CD4-positive, alpha-beta memory T cell (primary cell): Measurements from ENCODE around the gene SLC35A5. TPM values are rescaled to one million over a fixed set of nuclear protein-coding genes. Genes with fewer than 3 reads are reported as not detected.

Experiments used
- CTCF ChIA-PET: fragments of 350-600 bp; sonication (Branson Sonifier 250); formaldehyde crosslinking; loops from one replicate; lab custom pipeline; 2021; ENCODE audit warnings: inconsistent platforms; ENCODE audit not compliant: partially characterized antibody; lab: Charles Lee
- POLR2A ChIA-PET: fragments of 350-600 bp; sonication (Branson Sonifier 250); formaldehyde crosslinking; loops from one replicate; lab custom pipeline; 2021; ENCODE audit not compliant: partially characterized antibody; lab: Charles Lee
- DNase-seq, 5 donors: peaks; one replicate each; pipeline versions ENCODE4 v3.0.0 to v3.0.0-alpha.2; 2020 to 2022; ENCODE audit warnings: mixed read lengths in 1 of 5
- H3K27ac ChIP-seq: one replicate; pipeline ENCODE4 v1.7.0; 2013; ENCODE audit warnings: low read depth, low read length
- H3K27me3 ChIP-seq: 2 replicates; pipeline ENCODE4 v1.7.0; 2013; ENCODE audit warnings: mild to moderate bottlenecking, low read length, moderate library complexity; ENCODE audit not compliant: insufficient read depth
- H3K36me3 ChIP-seq: 2 replicates; pipeline ENCODE4 v1.7.0; 2013; ENCODE audit warnings: mild to moderate bottlenecking, low read length, moderate library complexity; ENCODE audit not compliant: insufficient read depth
- H3K4me1 ChIP-seq: 2 replicates; pipeline ENCODE4 v1.7.0; 2013; ENCODE audit warnings: mild to moderate bottlenecking, low read length, moderate library complexity; ENCODE audit not compliant: insufficient read depth
- H3K4me3 ChIP-seq, 2 donors: one replicate each; pipeline ENCODE4 v1.7.0; 2013; ENCODE audit warnings: low read length in 2 of 2, mild to moderate bottlenecking in 1 of 2
- H3K9me3 ChIP-seq, 2 donors: one replicate each; pipeline ENCODE4 v1.7.0; 2013; ENCODE audit warnings: low read length in 2 of 2, control low read depth in 1 of 2; ENCODE audit not compliant: control insufficient read depth in 1 of 2
- H3K27ac Mint-ChIP-seq, 7 donors: one replicate each; pipeline ENCODE4 v1.8.0; 2020 to 2021; ENCODE audit warnings: mixed read lengths in 7 of 7, mild to moderate bottlenecking in 6 of 7, inconsistent platforms in 3 of 7, moderate library complexity in 3 of 7
- H3K27me3 Mint-ChIP-seq, 2 donors: one replicate each; pipeline ENCODE4 v1.8.0; 2020 to 2021; ENCODE audit warnings: mixed read lengths in 2 of 2
- H3K36me3 Mint-ChIP-seq, 2 donors: one replicate each; pipeline ENCODE4 v1.8.0; 2020 to 2021; ENCODE audit warnings: mixed read lengths in 2 of 2, inconsistent platforms in 1 of 2, mild to moderate bottlenecking in 1 of 2
- H3K4me1 Mint-ChIP-seq, 4 donors: one replicate each; pipeline ENCODE4 v1.8.0; 2020 to 2021; ENCODE audit warnings: mixed read lengths in 4 of 4, mild to moderate bottlenecking in 1 of 4
- H3K4me3 Mint-ChIP-seq, 8 donors: one replicate each; pipeline ENCODE4 v1.8.0; 2020 to 2021; ENCODE audit warnings: mixed read lengths in 8 of 8, mild to moderate bottlenecking in 7 of 8, moderate library complexity in 6 of 8, inconsistent platforms in 3 of 8
- H3K9me3 Mint-ChIP-seq, 8 donors: one replicate each; pipeline ENCODE4 v1.8.0; 2020 to 2021; ENCODE audit warnings: mixed read lengths in 8 of 8, mild to moderate bottlenecking in 5 of 8, inconsistent platforms in 3 of 8, moderate library complexity in 1 of 8
- intact Hi-C: fragments of 100-400 bp; cut with micrococcal nuclease; formaldehyde crosslinking; loops from one replicate; pipeline ENCODE4 v1.15.1; 2023
- polyA plus RNA-seq, 2 donors: library from polyadenylated mRNA; unstranded; fragments of 300-500 nt; fragmentation: Illumina TruSeq; gene quantifications; one replicate each; pipeline ENCODE4 v1.2.3, GENCODE V29; 2021
- total RNA-seq, 2 experiments: library from RNA; stranded (reverse); gene quantifications; one replicate each; pipeline ENCODE4 v1.2.3, GENCODE V29; 2021

SLC35A5 gene
- total and polyA plus RNA-seq, 4 experiments from 2014 or later = 13.9 to 26.6 (median 25.2) TPM

- Histone ChIP-seq H3K4me3 (no peak overlapping the region), H3K27me3 (no peaks in the 10 kb centered on the region), H3K36me3 (peaks cover 22% of the 10 kb centered on the region), H3K4me1 (no peaks in the 10 kb centered on the region), H3K9me3 (no peaks in the 10 kb centered on the region), H3K27ac (no peak overlapping the region)
- Mint-ChIP-seq H3K9me3 (no peaks in the 10 kb centered on the region), H3K27me3 (no peaks in the 10 kb centered on the region), H3K27ac (no peak overlapping the region), H3K4me1 (peaks cover 2 to 5% (median 4%) of the 10 kb centered on the region in 4 donors), H3K36me3 (peaks cover 63 to 79% of the 10 kb centered on the region in 2 donors), H3K4me3 (no peak overlapping the region)
- ChIA-PET POLR2A (no interaction called here), CTCF (interaction anchor here (1.1 kb wide), 2 partner anchors 37 to 394 kb away, joined by 3 read pairs; no protein-coding TSS in a partner anchor)
- intact Hi-C loops = no loop called here
- DNase-seq = no peak
These were observed 23.9 kb downstream of the SLC35A5 start for GRCh38 chr3:112585782-112586181.

GRCh38 chr3:112587336-112587735 lies 25.5 kb downstream of the SLC35A5 start:
- DNase-seq = no peak
- peaks cover 19% of the 10 kb centered on the region for H3K36me3 ChIP-seq
- ChIA-PET CTCF (no interaction called here), POLR2A (no interaction called here)
- peaks cover 2 to 5% (median 4%) of the 10 kb centered on the region in 4 donors for H3K4me1 Mint-ChIP-seq
- no peak overlapping the region for H3K27ac ChIP-seq
- no peak overlapping the region for H3K4me3 ChIP-seq
- no peaks in the 10 kb centered on the region for H3K4me1 ChIP-seq
- no peak overlapping the region for H3K27ac Mint-ChIP-seq
- no peaks in the 10 kb centered on the region for H3K9me3 ChIP-seq
- peaks cover 74 to 79% of the 10 kb centered on the region in 2 donors for H3K36me3 Mint-ChIP-seq
- intact Hi-C loops = no loop called here
- no peaks in the 10 kb centered on the region for H3K27me3 ChIP-seq
- no peaks in the 10 kb centered on the region for H3K27me3 Mint-ChIP-seq
- H3K9me3 Mint-ChIP-seq = peaks cover 0 to 2% (median under 1%) of the 10 kb centered on the region in 8 donors
- no peak overlapping the region for H3K4me3 Mint-ChIP-seq

GRCh38 chr3:112593258-112593657 lies 31.4 kb downstream of the SLC35A5 start:
- H3K4me1 Mint-ChIP-seq = peaks cover 0 to 6% (median 0%) of the 10 kb centered on the region in 4 donors
- ChIA-PET CTCF (no interaction called here), POLR2A (no interaction called here)
- Histone ChIP-seq H3K4me1 (no peaks in the 10 kb centered on the region), H3K9me3 (no peaks in the 10 kb centered on the region), H3K27ac (no peak overlapping the region), H3K36me3 (no peaks in the 10 kb centered on the region), H3K4me3 (no peak overlapping the region), H3K27me3 (no peaks in the 10 kb centered on the region)
- no peak overlapping the region for H3K4me3 Mint-ChIP-seq
- no peak for DNase-seq
- peaks cover 48 to 70% of the 10 kb centered on the region in 2 donors for H3K36me3 Mint-ChIP-seq
- H3K27ac Mint-ChIP-seq = no peak overlapping the region
- H3K27me3 Mint-ChIP-seq = no peaks in the 10 kb centered on the region
- peaks cover 0 to 8% (median 3%) of the 10 kb centered on the region in 8 donors for H3K9me3 Mint-ChIP-seq
- intact Hi-C loops = no loop called here

- peaks cover 0 to 8% (median 3%) of the 10 kb centered on the region in 8 donors for H3K9me3 Mint-ChIP-seq
These were observed 33.0 kb downstream of the SLC35A5 start for GRCh38 chr3:112594856-112595255.

GRCh38 chr3:112597945-112598344 lies 36.1 kb downstream of the SLC35A5 start:
- Histone ChIP-seq H3K4me1 (no peaks in the 10 kb centered on the region), H3K27ac (no peak overlapping the region), H3K27me3 (no peaks in the 10 kb centered on the region), H3K4me3 (no peak overlapping the region), H3K9me3 (no peaks in the 10 kb centered on the region), H3K36me3 (no peaks in the 10 kb centered on the region)
- no peak for DNase-seq
- Mint-ChIP-seq H3K27me3 (no peaks in the 10 kb centered on the region), H3K9me3 (peaks cover 0 to under 1% (median 0%) of the 10 kb centered on the region in 8 donors), H3K27ac (no peak overlapping the region), H3K4me3 (no peak overlapping the region), H3K4me1 (no peaks in the 10 kb centered on the region), H3K36me3 (peaks cover 14 to 30% of the 10 kb centered on the region in 2 donors)
- ChIA-PET CTCF (interaction anchor here (0.6 kb wide), 1 partner anchor 105 kb away, joined by 3 read pairs; no protein-coding TSS in a partner anchor), POLR2A (no interaction called here)
- intact Hi-C loops = no loop called here

More at GRCh38 chr3:112594856-112595255, 33.0 kb downstream of the SLC35A5 start:
- no peaks in the 10 kb centered on the region for H3K27me3 ChIP-seq
- no peaks in the 10 kb centered on the region for H3K4me1 ChIP-seq
- no peak overlapping the region for H3K27ac ChIP-seq
- H3K36me3 ChIP-seq = no peaks in the 10 kb centered on the region
- intact Hi-C loops = no loop called here
- ChIA-PET POLR2A (no interaction called here), CTCF (interaction anchor here (1.0 kb wide), 1 partner anchor 11 kb away, joined by 3 read pairs; no protein-coding TSS in a partner anchor)
- H3K27me3 Mint-ChIP-seq = no peaks in the 10 kb centered on the region
- no peaks in the 10 kb centered on the region for H3K9me3 ChIP-seq
- H3K36me3 Mint-ChIP-seq = peaks cover 36 to 61% of the 10 kb centered on the region in 2 donors
- H3K27ac Mint-ChIP-seq = no peak overlapping the region
- H3K4me1 Mint-ChIP-seq = peaks cover 0 to 6% (median 0%) of the 10 kb centered on the region in 4 donors
- no peak overlapping the region for H3K4me3 ChIP-seq
- no peak for DNase-seq
- no peak overlapping the region for H3K4me3 Mint-ChIP-seq

- no peak for DNase-seq
- H3K4me1 Mint-ChIP-seq = no peaks in the 10 kb centered on the region
- CTCF ChIA-PET = no interaction called here
These were observed 36.9 kb downstream of the SLC35A5 start for GRCh38 chr3:112598731-112599130.

GRCh38 chr3:112602217-112602838 lies 40.5 kb downstream of the SLC35A5 start:
- Mint-ChIP-seq H3K4me1 (peaks cover 0 to 3% (median 0%) of the 10 kb centered on the region in 4 donors), H3K36me3 (peaks cover 2 to 12% of the 10 kb centered on the region in 2 donors), H3K4me3 (no peak overlapping the region), H3K27me3 (peaks cover 0 to 1% of the 10 kb centered on the region in 2 donors), H3K27ac (peak overlapping the region in 1 of 7 donors; percentile 55), H3K9me3 (no peaks in the 10 kb centered on the region)
- no peaks in the 10 kb centered on the region for H3K9me3 ChIP-seq
- DNase-seq = no peak
- no peaks in the 10 kb centered on the region for H3K36me3 ChIP-seq
- ChIA-PET CTCF (interaction anchor here (2.4 kb wide), 1 partner anchor 20 kb away, joined by 6 read pairs; no protein-coding TSS in a partner anchor), POLR2A (no interaction called here)
- H3K27me3 ChIP-seq = no peaks in the 10 kb centered on the region
- H3K27ac ChIP-seq = no peak overlapping the region
- intact Hi-C loops = no loop called here
- no peaks in the 10 kb centered on the region for H3K4me1 ChIP-seq
- H3K4me3 ChIP-seq = no peak overlapping the region

More at GRCh38 chr3:112598731-112599130, 36.9 kb downstream of the SLC35A5 start:
- no peaks in the 10 kb centered on the region for H3K27me3 ChIP-seq
- no peaks in the 10 kb centered on the region for H3K9me3 ChIP-seq
- Mint-ChIP-seq H3K9me3 (no peaks in the 10 kb centered on the region), H3K27ac (peak overlapping the region in 1 of 7 donors; percentile 14), H3K4me3 (no peak overlapping the region), H3K27me3 (no peaks in the 10 kb centered on the region), H3K36me3 (peaks cover 10 to 25% of the 10 kb centered on the region in 2 donors)
- H3K4me1 ChIP-seq = no peaks in the 10 kb centered on the region
- no peak overlapping the region for H3K27ac ChIP-seq
- H3K4me3 ChIP-seq = no peak overlapping the region
- POLR2A ChIA-PET = no interaction called here
- intact Hi-C loops = no loop called here
- no peaks in the 10 kb centered on the region for H3K36me3 ChIP-seq
